NB4 (cell line): ENCODE results near the gene EIF2AK2.

Experiments used
- CTCF ChIP-seq: IDR thresholded peaks from one replicate; pipeline ENCODE4 v1.5.1; 2012; ENCODE audit warnings: low read depth, low read length
- MAX ChIP-seq: IDR thresholded peaks from 2 replicates; pipeline ENCODE4 v1.6.1; 2011; ENCODE audit warnings: low read depth, low read length
- POLR2A ChIP-seq: IDR thresholded peaks from 2 replicates; pipeline ENCODE4 v1.6.1; 2011; ENCODE audit warnings: mild to moderate bottlenecking; ENCODE audit not compliant: insufficient read length; ENCODE audit errors: extremely low read depth

- TF ChIP-seq CTCF = no peak
- no peak for TF ChIP-seq POLR2A
- no peak for TF ChIP-seq MAX
Observed at GRCh38 chr2:37061013-37061711, 95.6 kb downstream of the EIF2AK2 start.
